SKM-1 treated with dmso at 0.1 percent for 144 hours (cell line): ENCODE measurements around the gene VWA8.
"Not testable (repeated sequence)": the region's sequence is repeated elsewhere in the genome, so short reads cannot be mapped to it uniquely, and the experiment has no call there.

Experiments used
- DNase-seq: peaks from one replicate; lab custom pipeline; 2025; ENCODE audit not compliant: unreplicated experiment; lab: John Stamatoyannopoulos, UW

Gene VWA8

DNA sequence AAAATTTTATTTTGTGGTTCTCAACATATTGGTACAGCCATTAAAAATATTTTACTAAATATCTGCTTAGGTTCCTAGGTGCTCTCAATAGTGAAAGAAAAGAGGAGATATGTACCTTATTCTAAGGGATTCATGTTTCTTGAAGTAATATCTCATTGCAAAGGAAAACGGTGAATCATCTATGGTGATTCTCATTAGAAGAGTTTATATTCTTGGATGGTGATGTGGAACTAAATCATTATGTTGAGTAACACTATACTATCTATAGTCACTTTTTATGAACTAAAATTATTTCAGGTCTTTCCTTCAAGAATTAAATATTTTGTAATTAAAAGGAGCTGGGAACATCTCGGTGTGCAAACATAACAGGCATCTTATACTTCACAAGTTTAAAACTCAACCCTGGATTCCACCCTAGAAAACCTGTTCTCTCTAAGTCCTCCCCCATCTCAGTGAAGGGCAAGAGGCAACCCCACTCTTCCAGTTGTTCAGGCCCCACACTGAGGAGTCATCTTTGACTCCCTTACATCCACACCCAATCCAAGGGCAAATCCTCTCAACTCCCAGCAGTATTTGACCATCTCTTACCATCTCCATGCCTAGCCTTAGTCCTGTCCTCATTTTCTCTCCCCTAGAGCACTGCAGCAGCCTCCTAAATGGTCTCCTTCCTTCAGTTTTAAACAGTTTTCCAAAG is 363.4 kb downstream of the VWA8 start:
- DNase-seq, result no peak

DNA sequence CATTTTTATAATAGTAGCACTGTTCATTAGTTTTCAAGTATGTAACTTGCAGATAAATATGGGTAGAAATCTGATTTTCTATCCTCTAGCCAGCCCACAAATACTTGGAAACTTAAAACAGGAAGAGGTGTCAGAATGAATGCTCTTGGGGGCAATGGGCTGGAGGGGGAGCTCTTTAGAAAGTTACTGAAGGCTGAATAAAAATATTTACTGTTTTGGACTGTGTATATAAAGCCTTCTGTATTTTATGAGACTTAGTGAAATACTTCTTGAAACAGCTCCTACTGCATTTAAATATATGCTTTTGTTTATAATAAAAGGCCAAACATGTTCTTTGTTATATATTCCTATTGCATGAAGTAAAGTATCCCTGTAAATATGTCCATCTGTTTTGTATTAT is 364.7 kb downstream of the VWA8 start:
- no peak for DNase-seq

DNA sequence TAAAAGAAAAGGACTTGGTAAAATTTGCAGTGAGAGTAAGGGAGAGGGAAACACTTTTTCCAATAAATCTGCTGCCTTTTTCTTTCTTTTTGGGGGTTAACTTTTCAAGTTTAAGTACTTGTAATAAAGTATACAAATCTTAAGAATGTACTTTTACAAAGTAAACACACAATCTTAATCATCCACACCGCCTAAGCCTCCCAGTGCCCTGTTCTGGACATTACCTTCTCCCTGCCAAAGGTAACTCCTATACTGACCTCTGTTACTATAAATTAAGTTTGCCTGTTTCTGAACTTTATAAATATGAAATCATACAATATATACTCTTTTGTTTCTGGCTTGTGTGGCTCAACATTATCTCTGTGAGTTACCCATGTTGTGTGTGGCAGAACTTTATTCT is 365.6 kb downstream of the VWA8 start:
- no peak for DNase-seq

DNA sequence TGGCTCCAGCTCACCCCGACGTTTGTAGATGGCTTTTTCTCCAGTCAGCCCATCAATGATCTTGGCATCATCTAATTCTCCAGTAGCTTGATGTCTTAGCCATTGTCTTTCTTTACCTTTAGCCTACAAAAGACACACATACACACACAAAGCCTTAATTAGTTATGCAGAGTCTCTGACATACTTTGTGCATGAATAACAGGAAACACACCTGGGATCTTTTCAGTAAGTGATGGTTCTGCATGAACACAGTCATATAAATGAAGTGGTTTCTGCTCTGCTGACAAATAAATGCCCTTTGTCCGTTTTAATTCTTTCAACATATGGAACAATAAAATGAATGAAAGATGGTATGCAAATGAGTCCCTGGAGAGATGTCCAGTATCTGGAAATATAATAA is 370.3 kb downstream of the VWA8 start:
- DNase-seq, result no peak

DNA sequence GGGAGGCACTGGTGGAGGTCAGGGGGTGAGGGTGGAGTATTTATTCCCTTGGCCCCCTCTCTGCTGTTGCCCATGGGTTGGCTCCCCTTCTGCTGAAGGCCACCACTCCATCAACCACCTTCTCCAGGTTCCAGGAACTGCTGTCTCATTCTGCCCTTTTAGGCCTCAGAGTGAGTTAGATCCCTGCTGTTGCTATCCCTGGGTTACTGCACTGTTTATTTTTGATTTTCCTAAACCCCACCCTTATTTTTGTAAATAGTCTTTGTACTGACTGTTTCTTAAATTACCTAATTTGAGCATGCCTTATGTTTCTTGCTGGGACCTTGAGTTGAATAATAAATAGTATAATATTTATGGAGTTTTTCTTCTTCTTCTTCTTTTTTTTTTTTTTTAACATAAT is 370.8 kb downstream of the VWA8 start:
- no peak for DNase-seq

DNA sequence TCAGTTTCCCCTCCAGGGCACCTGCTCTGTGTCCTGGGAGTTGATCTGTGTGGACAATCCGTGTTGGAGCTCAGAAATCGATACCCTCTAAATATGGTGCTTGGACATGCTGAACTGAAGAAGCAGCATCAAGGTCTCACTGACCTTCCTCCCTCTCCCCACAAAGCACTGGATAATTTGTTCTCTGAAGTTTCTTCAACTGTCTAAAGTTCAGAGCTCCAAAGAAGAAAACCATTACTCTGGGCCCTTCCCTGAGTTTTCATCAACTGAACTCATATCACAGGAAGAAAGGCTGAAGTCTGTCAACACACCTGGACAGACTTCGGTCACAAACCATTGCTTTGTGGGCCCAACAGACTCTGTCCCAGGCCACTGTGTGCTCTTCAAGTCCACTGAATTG is 371.5 kb downstream of the VWA8 start:
- no peak for DNase-seq

DNA sequence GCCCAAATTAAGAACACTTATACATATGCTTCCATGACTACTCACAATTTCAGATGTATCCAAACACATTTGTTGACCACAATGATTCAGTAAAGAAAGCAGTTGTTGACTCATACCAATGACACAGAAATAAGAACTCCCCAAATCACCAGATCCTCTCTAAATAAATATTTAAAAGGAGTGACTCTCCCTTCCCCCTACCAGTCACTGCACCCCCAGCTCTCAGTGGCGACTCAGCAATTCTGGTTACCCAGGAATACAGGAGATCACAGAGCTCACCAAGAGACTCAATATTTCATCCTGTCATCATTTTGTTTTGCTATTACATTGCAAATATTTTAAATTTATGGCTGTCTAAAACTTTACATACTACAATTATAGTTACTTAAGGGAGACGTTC is 372.0 kb downstream of the VWA8 start:
- DNase-seq, result no peak

DNA sequence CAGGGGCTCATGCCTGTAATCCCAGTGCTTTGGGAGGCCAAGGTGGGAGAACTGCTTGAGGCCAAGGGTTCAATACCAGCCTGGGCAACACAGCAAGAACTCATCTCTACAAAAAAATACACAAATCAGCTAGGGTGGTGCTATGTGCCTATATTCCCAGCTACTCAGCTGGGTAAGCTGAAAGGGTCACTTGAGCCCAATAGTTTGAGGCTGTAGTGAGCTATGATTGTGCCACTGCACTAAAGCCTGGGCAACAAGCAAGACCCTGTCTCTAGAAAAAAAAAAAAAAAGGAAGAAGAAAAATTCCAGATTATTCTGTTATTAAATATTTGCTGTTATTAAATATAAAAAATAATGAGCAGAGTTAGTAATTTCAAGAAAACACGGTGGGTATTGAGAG is 372.5 kb downstream of the VWA8 start:
- DNase-seq, result no peak

DNA sequence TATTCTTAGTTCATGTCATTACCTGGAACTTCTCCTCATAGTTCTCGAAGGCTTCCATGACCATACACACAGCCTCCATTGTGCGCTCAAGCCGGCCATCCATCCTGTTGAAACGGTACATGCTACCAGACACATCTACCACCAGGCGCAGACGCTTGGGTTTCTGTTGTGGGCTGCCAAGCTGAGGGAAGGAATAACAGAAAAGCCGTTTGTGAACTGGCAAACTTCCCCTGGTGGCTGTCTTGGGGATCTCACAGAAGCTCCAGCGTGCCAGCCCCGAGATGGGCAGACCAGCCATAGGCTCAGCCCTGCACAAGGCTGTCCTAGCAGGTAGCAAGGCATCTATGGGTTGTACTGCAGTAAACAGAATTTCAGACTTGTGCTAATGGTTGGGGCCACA is 373.4 kb downstream of the VWA8 start:
- no peak for DNase-seq

DNA sequence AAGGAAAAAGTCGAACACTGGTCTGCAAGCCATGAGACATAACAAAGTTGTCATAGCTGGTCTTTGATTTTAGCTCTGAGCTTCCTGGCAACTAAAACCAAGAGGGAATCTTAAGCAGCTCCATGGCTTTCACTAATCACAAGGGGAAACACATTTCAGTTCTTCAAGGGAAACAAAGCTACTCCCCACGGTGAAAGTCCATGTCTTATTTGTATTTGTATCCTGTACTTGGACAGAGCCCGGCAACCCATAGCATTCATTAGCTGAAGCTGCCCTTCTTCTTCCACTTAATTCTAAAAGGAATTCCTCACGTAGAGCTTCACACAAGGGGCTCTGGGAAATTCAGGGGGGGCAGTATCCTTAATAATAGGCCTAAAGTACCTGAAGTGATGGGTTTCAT is 374.7 kb downstream of the VWA8 start:
- DNase-seq, result no peak

DNA sequence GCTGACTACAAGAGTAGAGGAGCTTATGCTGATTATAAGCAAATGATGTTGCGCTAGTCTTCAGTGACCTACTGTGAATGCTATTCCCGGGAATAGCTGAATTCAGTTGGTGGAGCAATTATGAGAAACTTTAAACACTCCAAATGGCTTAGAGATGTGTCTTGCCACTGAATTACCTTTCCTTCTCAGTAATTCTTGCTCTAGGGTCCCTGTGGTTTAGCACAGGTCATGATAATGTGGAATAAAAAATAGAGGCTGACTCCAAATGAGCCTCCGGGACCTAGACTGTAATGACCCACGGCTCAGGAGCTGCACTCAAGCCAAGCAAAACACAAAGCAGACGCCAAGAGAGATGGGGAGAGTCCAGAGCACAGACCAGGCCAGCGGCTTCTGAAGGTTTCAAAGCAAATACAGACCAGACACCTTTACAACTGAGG is 378.9 kb downstream of the VWA8 start:
- no peak for DNase-seq

DNA sequence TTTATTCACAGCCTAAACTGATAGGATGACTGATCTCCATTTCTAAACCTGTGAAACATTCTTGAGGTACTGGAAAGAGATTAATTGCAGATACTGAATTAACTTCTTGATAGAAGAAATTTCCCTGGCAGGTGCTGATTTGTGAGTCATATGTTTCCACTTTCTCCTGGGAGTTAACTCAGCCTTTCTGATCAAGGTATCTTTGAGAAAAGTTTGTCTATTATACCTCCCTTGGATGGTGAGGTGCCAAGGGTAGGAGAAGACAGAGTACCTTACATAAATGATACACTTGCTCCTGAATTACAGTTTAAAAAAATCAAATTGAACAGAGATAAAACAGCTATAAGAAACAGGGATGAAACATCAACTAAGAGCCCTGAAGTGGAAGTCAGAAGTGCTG is 380.6 kb downstream of the VWA8 start:
- DNase-seq, result no peak

DNA sequence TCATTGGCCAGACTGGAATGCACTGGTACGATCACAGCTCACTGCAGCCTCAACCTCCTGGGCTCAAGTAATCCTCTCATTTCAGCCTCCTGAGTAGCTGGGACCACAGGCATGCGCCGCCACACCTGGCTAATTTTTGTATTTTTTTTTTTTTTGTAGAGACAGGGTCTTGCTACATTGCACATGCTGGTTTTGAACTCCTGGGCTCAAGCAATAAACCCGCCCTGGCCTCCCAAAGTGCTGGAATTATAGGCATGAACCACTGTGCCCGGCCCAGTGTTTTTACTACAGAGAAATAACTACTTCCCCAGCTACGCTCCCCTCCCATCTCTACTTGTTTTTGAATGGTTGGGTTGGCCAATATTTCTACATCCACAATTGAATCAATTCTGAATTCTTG is 381.0 kb downstream of the VWA8 start:
- DNase-seq, result no peak

DNA sequence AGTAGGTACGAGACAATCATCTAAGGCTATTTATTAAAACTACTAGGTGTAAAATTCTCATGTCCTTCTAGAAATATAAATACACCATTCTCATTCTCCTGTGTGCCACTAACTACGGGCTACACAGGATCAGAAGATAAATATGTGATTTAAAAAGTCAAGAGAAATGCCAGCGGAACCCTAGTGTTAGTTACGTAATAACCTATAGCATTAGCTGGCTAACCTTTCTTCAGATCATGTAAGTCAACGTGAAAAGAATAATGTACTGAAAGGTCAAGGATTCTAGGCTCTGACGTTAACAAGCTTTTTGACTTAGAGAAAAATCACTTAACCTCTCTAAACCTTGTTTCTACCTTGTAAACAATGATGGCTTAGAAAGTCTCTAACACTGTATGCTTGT is 381.7 kb downstream of the VWA8 start:
- DNase-seq, result no peak

DNA sequence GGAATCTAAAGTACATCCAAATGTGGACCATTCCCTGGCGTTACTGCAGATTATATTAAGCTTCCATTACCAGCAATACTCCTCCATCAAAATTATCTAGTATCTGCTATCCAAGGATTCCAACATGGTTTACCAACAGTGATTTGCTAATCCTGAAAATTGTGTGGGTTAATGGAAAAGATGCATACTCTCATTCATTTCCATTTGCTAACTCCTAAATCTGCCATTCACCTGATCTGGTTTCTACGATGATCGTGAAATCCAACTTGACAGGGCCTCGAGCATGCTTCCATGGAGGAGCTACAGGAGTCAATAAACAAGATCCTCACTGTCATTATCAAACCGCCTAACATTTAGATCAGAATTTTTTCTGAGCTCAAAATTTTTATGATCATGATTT is 382.5 kb downstream of the VWA8 start:
- DNase-seq, result no peak

DNA sequence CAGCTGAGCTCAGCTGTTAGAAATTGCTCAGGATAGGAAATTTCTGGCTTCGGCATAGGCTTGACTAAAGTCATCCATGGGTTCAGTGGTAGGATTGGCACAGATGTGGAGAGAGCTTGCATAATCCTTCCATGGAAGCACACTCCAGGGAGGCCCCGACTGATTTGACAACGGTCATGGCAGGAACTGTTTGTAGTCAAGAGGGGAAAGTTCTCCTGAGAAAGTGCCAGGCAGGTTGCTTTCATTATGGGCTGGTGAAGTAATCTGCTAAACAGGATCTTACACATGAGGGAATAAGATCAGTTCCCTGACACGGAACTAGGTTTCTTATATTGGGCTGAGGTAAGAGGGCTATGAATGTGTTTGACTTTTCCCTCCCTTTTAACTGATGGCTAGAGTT is 383.5 kb downstream of the VWA8 start:
- no peak for DNase-seq

DNA sequence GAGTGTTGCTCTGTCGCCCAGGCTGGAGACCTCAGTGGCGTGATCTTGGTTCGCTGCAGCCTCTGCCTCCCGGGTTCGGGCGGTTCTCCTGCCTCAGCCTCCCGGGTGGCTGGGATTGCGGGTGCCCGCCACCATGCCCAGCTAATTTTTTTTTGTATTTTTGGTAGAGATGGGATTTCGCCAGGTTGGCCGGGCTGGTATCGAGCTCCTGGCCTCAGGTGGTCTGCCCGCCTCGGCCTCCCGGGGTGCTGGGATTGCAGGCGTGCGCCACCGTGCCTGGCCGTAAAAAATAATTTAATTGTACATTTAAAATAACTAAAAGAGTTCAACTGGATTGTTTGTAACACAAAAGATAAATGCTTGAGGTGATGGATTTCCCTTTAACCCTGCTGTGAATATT is 387.3 kb downstream of the VWA8 start:
- not testable (repeated sequence) for DNase-seq

DNA sequence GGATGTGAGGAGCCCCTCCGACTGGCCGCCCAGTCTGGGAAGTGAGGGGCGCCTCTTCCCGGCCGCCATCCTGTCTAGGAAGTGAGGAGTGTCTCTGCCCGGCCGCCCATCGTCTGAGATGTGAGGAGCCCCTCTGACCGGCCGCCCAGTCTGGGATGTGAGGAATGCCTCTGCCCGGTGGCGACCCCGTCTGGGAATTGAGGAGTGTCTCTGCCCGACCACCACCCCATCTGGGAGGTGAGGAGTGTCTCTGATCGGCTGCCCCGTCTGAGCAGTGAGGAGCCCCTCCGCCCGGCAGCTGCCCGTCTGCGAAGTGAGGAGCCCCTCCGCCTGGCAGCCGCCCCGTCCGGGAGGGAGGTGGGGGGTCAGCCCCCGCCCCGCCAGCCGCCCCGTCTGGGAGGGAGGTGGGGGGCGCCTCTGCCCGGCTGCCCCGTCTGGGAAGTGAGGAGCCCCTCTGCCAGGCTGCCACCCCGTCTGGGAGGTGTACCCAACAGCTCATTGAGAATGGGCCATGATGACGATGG is 389.0 kb downstream of the VWA8 start:
- not testable (repeated sequence) for DNase-seq

DNA sequence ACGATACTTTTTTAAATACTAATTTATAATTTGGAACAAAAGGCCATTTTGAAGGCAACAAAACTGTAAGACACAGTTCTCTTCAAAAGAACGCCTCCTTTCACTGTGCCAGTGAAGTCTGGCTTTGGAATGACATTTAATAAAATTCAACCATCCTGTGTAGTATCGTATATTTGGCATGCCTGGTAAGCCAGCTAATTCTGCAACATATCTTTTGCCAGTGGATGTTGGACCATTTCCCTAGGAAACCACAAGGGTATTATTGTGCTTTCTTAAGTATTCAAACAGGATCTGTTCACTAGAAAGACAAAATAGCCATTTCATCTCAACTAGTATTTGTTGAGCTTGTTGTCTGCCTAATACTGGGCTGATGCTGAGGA is 391.9 kb downstream of the VWA8 start:
- DNase-seq, result no peak

DNA sequence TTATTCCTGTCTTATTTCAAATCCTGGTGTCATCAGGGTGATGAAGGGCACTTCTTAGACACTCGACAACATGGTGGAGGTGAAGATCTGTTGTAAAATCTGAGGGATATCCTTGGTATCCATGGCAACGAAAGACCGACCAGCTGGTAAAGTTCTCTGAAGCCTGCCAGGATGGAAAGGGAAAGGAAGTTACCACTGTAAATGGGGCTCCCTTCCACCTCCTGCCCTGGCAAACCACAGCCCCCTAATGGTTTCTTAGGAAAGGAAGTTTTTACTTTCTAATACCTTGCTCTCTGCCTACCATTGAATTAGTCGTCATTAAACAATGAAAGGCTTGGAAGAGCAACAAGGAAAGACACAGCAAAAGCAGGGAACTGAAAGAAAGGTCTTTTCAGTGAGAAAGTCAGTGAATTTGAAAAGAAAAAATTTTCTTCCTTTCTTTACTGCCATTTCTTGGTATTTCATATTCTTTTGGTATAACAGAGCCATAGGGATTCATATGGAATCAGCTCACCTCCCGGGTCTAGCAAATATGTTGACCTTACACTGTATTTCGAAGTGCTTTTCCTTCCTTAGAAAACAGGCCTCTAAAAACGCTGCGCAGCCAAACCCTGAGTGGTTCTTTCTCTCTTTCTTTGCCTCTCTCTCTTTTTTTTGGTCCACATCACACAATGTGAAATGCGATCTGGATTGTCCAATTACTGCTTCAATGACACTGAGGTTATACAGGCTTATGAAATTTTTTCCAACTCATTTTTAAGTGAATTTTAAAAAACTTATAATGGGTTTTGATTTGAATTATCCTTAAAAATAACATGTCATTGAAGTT is 392.6 kb downstream of the VWA8 start:
- DNase-seq, result no peak

DNA sequence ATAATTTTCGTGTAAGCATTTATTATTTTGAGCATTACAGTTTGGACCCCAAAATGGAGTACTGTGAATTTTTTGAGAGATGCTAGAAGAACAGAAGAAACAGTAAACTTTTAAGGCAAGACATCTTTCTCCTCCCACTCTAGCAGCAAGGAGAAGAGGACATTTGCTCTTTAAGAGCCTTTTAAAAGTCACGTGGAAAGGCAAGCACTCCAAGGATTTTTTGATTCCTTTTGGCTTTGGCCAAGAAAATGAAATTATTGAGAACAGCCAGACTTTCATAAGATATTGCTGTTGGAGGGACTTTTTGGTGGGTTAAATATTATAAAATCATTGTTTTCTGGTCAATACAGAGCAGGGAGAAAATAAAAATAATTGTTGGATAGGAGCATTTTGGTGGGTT is 393.5 kb downstream of the VWA8 start:
- no peak for DNase-seq

DNA sequence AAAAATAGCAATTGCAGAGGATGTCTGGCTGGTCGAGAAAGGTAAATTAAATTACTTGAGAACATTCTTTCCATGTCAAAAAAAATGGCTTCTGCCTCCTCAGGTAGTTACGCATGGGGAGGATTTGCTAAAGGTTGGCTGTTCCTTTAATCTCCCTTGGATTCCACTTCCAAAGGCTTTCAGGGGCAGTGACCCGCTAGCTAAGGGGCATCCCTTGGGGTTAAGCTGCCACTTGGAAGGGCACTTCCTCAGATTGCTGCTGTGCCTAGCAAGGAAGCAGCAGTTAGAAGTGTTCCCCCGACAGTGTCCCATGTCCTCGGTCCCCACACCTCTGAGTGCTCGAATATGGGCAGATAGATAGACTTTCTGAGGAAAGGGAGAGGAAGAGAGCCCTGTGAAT is 395.1 kb downstream of the VWA8 start:
- DNase-seq, result no peak

DNA sequence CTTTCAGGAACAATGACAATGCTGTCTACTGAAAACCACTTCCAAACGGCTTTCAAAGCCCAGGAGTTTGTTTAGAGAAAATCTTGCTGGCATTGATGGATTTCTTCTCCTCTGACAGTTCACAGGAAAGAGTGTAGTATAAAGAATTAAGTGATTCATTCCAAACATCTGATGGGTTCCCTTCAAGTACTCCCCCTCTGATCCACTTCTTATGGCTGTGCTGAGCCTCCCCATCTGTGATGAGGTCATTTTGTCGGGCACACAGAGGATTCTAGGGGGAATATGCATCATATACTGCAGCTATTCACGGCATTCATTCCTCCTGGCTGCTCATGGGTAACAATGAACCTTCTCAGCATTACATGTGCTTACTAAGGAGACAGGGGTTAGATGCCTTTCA is 395.7 kb downstream of the VWA8 start:
- no peak for DNase-seq
